Measurements from ENCODE around the gene KDM5A. TPM values are rescaled to one million over a fixed set of nuclear protein-coding genes. Genes with fewer than 3 reads are reported as not detected.

Gene KDM5A
- polyA plus RNA-seq, 1 of the 3 experiments (the other 2 are of a cell fraction): 6.2 TPM

DNA sequence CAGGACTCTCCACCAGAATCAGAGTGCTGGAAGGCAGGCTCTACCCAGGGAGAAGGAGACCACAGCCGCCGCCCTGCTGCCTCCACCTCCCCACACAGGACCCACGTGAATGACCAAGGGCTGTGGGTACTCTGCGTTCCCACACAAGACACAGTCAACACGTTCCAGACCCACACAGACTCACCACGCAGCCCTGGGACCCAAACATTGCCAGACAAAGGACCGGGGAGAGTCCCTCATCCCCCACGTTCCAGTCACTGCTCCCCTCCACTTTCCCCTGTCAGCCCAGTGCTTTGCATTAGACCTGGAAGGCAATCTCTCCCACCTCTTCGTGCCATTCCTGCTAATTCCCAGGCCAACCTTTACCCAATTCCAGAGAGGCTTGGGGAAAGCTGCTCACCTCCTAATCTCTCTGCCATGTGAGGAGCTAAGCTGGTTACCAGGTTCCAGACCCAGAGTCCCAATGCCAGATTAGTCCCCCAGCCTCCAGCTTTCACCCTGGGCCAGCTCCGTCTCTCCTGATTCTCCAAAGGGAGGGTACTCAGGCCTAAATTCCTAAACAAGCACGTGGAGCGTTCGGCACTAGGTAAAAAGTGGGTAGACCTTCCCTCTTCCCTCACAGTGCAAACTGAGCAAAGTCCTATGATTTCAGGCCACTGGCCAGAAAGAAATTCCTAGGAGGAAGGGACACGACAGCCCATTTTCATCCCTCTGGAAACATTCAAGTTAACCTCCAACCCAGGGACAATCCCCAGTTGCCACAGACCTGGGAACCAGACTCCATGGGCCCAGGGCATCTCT lies 131.4 kb downstream of the KDM5A start:
- 44% methylated on average over 10 of the region's 14 CpGs for WGBS (ENCODE audit: low lambda C conversion rate)
- no peak for TF ChIP-seq RAD21 (IDR thresholded peaks at IDR 0.05; ENCODE audit: low read length)
- no peak for TF ChIP-seq RFX5 (IDR thresholded peaks at IDR 0.05; ENCODE audit: low read length)
- TF ChIP-seq GATA2 (CRISPR knock-in tag; IDR thresholded peaks at IDR 0.05): no peak
- TF ChIP-seq TAF1 (IDR thresholded peaks at IDR 0.05; ENCODE audit: borderline replicate concordance, low read depth, low read length): no peak
- TF ChIP-seq POLR2AphosphoS5 (IDR thresholded peaks at IDR 0.05; ENCODE audit: low read depth, low read length): no peak
- TF ChIP-seq, protein P1, sequence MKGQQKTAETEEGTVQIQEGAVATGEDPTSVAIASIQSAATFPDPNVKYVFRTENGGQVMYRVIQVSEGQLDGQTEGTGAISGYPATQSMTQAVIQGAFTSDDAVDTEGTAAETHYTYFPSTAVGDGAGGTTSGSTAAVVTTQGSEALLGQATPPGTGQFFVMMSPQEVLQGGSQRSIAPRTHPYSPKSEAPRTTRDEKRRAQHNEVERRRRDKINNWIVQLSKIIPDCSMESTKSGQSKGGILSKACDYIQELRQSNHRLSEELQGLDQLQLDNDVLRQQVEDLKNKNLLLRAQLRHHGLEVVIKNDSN (IDR thresholded peaks at IDR 0.05; ENCODE audit: borderline replicate concordance, low read depth): no peak
- TF ChIP-seq MEF2A (IDR thresholded peaks at IDR 0.05; ENCODE audit: borderline replicate concordance, low read depth): no peak
- TF ChIP-seq EP300 (IDR thresholded peaks at IDR 0.05; ENCODE audit: borderline replicate concordance in 1 of 2, low read depth in 1 of 2, low read length in 1 of 2): no peak
- TF ChIP-seq, protein P2, sequence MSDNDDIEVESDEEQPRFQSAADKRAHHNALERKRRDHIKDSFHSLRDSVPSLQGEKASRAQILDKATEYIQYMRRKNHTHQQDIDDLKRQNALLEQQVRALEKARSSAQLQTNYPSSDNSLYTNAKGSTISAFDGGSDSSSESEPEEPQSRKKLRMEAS (IDR thresholded peaks at IDR 0.05; ENCODE audit: low read depth): no peak
- no peak for TF ChIP-seq TEAD4 (IDR thresholded peaks at IDR 0.05; ENCODE audit: borderline replicate concordance, insufficient read depth)
- TF ChIP-seq, protein P3, sequence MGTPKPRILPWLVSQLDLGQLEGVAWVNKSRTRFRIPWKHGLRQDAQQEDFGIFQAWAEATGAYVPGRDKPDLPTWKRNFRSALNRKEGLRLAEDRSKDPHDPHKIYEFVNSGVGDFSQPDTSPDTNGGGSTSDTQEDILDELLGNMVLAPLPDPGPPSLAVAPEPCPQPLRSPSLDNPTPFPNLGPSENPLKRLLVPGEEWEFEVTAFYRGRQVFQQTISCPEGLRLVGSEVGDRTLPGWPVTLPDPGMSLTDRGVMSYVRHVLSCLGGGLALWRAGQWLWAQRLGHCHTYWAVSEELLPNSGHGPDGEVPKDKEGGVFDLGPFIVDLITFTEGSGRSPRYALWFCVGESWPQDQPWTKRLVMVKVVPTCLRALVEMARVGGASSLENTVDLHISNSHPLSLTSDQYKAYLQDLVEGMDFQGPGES (IDR thresholded peaks at IDR 0.05; ENCODE audit: low read depth, low read length): no peak
- no peak for TF ChIP-seq JUND (IDR thresholded peaks at IDR 0.05)
- no peak for TF ChIP-seq SIN3A (IDR thresholded peaks at IDR 0.05; ENCODE audit: borderline replicate concordance, low read depth, low read length)
- no peak for TF ChIP-seq RXRA (IDR thresholded peaks at IDR 0.05; ENCODE audit: borderline replicate concordance, low read depth)
- no peak for TF ChIP-seq NFIC (IDR thresholded peaks at IDR 0.05; ENCODE audit: borderline replicate concordance)
- TF ChIP-seq RCOR1 (IDR thresholded peaks at IDR 0.05; ENCODE audit: low read length): no peak
- H3K79me2 ChIP-seq (ENCODE audit: insufficient read depth): no peaks in the 10 kb centered on the region
- no peak overlapping the region for H3K27ac ChIP-seq (ENCODE audit: low read depth in 2 of 2, low read length in 1 of 2)
- no peak overlapping the region for H3K9ac ChIP-seq
- no peaks in the 10 kb centered on the region for H3K4me1 ChIP-seq (ENCODE audit: control insufficient read depth in 1 of 2, insufficient read depth in 2 of 2, low read depth in 1 of 2, low read length in 1 of 2)
- H3F3A ChIP-seq (replicated peaks; ENCODE audit: insufficient read depth): no peaks in the 10 kb centered on the region
- ChIA-PET CTCF (interaction anchor here (0.6 to 2.5 kb wide), 2 partner anchors 13 to 38 kb away, joined by 3 to 12 read pairs; no protein-coding TSS in a partner anchor), POLR2A (no interaction called here)
- H2AFZ ChIP-seq (ENCODE audit: low read depth): no peak overlapping the region
- H3K9me3 ChIP-seq: no peaks in the 10 kb centered on the region
- no peak overlapping the region for H3K4me2 ChIP-seq
- H3K36me3 ChIP-seq (replicated peaks in 1 of 2; ENCODE audit: control insufficient read depth in 1 of 2, insufficient read depth in 2 of 2, low read length in 1 of 2): no peaks in the 10 kb centered on the region
- H4K20me1 ChIP-seq (ENCODE audit: insufficient read depth): no peaks in the 10 kb centered on the region
- no peak overlapping the region for H3K4me3 ChIP-seq (ENCODE audit: low read depth in 2 of 2, low read length in 1 of 2)
- no peaks in the 10 kb centered on the region; the same call in 1 of the 2 replicates for H3K27me3 ChIP-seq (ENCODE audit: insufficient read depth)
- no peaks in the 10 kb centered on the region for H3K9me2 ChIP-seq
- no peak for DNase-seq
